OCI-LY3 (cell line): ENCODE data around the gene CAMK2G.

Experiments
- EZH2phosphoT487 ChIP-seq: fragments of 200-600 bp; shearing (Covaris generic); IDR thresholded peaks from 2 replicates; pipeline ENCODE4 v1.6.1; 2018; ENCODE audit warnings: antibody characterized with exemption, mixed run types, low read depth
- TF ChIP-seq, protein P1 (sequence below): fragments of 200-600, 300-600 bp; sonication (generic); IDR thresholded peaks from 2 replicates; pipeline ENCODE4 v1.5.1; 2014; ENCODE audit warnings: antibody characterized with exemption, low read length, low read depth

DNA sequence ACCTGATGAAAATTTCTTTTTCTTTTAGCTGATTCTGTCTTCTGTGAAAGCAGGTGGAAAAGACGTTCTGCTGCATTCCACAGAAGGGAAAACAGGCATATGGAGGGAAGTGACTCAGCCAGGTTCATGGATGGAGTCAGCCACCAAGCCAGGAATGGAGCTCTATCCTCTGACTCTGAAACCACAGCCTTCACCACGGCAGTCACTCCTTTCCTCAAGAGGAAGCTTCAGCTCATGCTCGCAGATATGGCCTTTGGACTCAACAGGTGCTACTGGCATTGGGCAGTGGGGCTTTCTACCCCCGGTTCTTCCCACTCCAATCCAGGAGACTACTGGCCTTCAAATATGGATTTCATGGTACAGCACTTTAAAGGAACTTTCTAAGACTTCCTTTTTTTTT lies 25.1 kb upstream of the CAMK2G start:
- TF ChIP-seq, protein P1, sequence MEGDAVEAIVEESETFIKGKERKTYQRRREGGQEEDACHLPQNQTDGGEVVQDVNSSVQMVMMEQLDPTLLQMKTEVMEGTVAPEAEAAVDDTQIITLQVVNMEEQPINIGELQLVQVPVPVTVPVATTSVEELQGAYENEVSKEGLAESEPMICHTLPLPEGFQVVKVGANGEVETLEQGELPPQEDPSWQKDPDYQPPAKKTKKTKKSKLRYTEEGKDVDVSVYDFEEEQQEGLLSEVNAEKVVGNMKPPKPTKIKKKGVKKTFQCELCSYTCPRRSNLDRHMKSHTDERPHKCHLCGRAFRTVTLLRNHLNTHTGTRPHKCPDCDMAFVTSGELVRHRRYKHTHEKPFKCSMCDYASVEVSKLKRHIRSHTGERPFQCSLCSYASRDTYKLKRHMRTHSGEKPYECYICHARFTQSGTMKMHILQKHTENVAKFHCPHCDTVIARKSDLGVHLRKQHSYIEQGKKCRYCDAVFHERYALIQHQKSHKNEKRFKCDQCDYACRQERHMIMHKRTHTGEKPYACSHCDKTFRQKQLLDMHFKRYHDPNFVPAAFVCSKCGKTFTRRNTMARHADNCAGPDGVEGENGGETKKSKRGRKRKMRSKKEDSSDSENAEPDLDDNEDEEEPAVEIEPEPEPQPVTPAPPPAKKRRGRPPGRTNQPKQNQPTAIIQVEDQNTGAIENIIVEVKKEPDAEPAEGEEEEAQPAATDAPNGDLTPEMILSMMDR, result no peak
- no peak for TF ChIP-seq EZH2phosphoT487
